Transverse colon (tissue), 4 donors: ENCODE results near the gene HSD11B2. TPM values are rescaled to one million over a fixed set of nuclear protein-coding genes. Genes with fewer than 3 reads are reported as not detected.
A peak's percentile ranks its signal among the peaks of the same experiment; 100 is the strongest.
"Not testable (repeated sequence)": the region's sequence is repeated elsewhere in the genome, so short reads cannot be mapped to it uniquely, and the experiment has no call there.

Experiments used
- DNase-seq: peaks from one replicate; pipeline ENCODE4 v3.0.0-alpha.2; 2019
- H3K27ac ChIP-seq, 4 donors: fragments of 200-600 bp; sonication (generic); 2 replicates each; pipeline ENCODE4 v1.5.1; 2016 to 2018; ENCODE audit warnings: inconsistent platforms in 4 of 4
- H3K27me3 ChIP-seq: fragments of 200-600 bp; sonication (generic); 2 replicates; pipeline ENCODE4 v1.5.1; 2017; ENCODE audit warnings: inconsistent platforms
- H3K36me3 ChIP-seq, 4 donors: fragments of 200-600 bp; sonication (generic); 2 replicates each; pipeline ENCODE4 v1.5.1; 2017 to 2019; ENCODE audit warnings: inconsistent platforms in 4 of 4
- H3K4me1 ChIP-seq, 4 donors: fragments of 200-600 bp; sonication (generic); 2 replicates each; pipeline ENCODE4 v1.5.1; 2017 to 2020; ENCODE audit warnings: inconsistent platforms in 4 of 4
- H3K4me3 ChIP-seq, 4 donors: fragments of 200-600 bp; sonication (generic); 1 replicate in 1 of 4; 2 replicates in 3 of 4; pipeline versions ENCODE4 v1.5.1 to v1.6.1; 2017 to 2019; ENCODE audit warnings: inconsistent platforms in 4 of 4
- H3K9me3 ChIP-seq, 2 donors: fragments of 200-600 bp; sonication (generic); 2 replicates each; pipeline ENCODE4 v1.5.1; 2017 to 2019; ENCODE audit warnings: inconsistent platforms in 2 of 2
- CTCF ChIP-seq, 5 experiments: fragments of 200-600 bp in 3 of 5; fragments of 450-650 bp in 2 of 5; sonication (generic) in 3 of 5; IDR thresholded peaks; 1 replicate in 2 of 5; 2 replicates in 3 of 5; pipeline ENCODE4 v1.5.1; 2016 to 2017; ENCODE audit warnings: antibody characterized with exemption in 5 of 5, inconsistent platforms in 3 of 5, mild to moderate bottlenecking in 2 of 5, moderate library complexity in 1 of 5
- EP300 ChIP-seq: sonication (generic); formaldehyde crosslinking; IDR thresholded peaks from one replicate; pipeline ENCODE4 v1.6.1; 2017; ENCODE audit warnings: antibody characterized with exemption, low read depth
- POLR2A ChIP-seq: fragments of 450-650 bp; IDR thresholded peaks from one replicate; pipeline ENCODE4 v1.6.1; 2016; ENCODE audit warnings: antibody characterized with exemption, mild to moderate bottlenecking, moderate library complexity
- POLR2AphosphoS5 ChIP-seq, 3 donors: sonication (generic); formaldehyde crosslinking; IDR thresholded peaks; one replicate each; pipeline ENCODE4 v1.6.1; 2016; ENCODE audit warnings: antibody characterized with exemption in 3 of 3
- WGBS, 2 donors: methylation state at CpG; one replicate each; pipeline ENCODE4 v1.1.5; 2018; ENCODE audit warnings: low coverage in 1 of 2; 5-methylcytosine and 5-hydroxymethylcytosine counted together
- in situ Hi-C, 4 donors: fragments of 200-750 bp; cut with MboI; loops; one replicate each; pipeline versions ENCODE4 v1.15.0 to v1.15.1; 2017; ENCODE audit warnings: low sequenced_read_pairs in 3 of 4, low pct_ligation_motif_present in 1 of 4, low pct_unique_long_range_greater_than_20kb in 1 of 4
- intact Hi-C: fragments of 100-400 bp; cut with DNase I; formaldehyde crosslinking; loops from one replicate; pipeline ENCODE4 v1.15.1; 2023; ENCODE audit warnings: low total_unique reads
- total RNA-seq, 4 donors: library from RNA; depleted of rRNA; stranded (reverse); fragments of >200 nt; gene quantifications; one replicate each; pipeline ENCODE4 v1.1.0, GENCODE V29; 2016

Gene HSD11B2
- total RNA-seq, 4 donors from 2014 or later = 667 to 1,081 (median 790) TPM

- Histone ChIP-seq H3K9me3 (no peaks in the 10 kb centered on the region), H3K36me3 (no peaks in the 10 kb centered on the region), H3K4me1 (peaks cover 6 to 28% (median 14%) of the 10 kb centered on the region in 4 donors), H3K27ac (no peak overlapping the region), H3K4me3 (no peak overlapping the region), H3K27me3 (no peaks in the 10 kb centered on the region)
- no peak for DNase-seq
- 80% methylated on average over 2 to 3 of the region's 3 CpGs for WGBS, 2 donors
- TF ChIP-seq EP300 (no peak), POLR2AphosphoS5 (IDR thresholded peaks at IDR 0.05) (no peak), CTCF (IDR thresholded peaks at IDR 0.05) (no peak), POLR2A (no peak)
- in situ Hi-C loops (no loop called here), intact Hi-C loops (no loop called here)
Measured at GRCh38 chr16:67411339-67411738, 19.6 kb upstream of the HSD11B2 start.

GRCh38 chr16:67412294-67412693, 18.6 kb upstream of the HSD11B2 start:
- Histone ChIP-seq H3K36me3 (no peaks in the 10 kb centered on the region), H3K4me3 (no peak overlapping the region), H3K27me3 (no peaks in the 10 kb centered on the region), H3K27ac (no peak overlapping the region), H3K9me3 (no peaks in the 10 kb centered on the region), H3K4me1 (peaks cover 13 to 30% (median 14%) of the 10 kb centered on the region in 4 donors)
- in situ Hi-C loops = no loop called here
- intact Hi-C loops = no loop called here
- WGBS, 2 donors = 40 to 57% methylated on average over 1 to 2 of the region's 2 CpGs
- DNase-seq = no peak
- no peak for TF ChIP-seq POLR2A
- TF ChIP-seq CTCF (IDR thresholded peaks at IDR 0.05) = no peak
- no peak for TF ChIP-seq POLR2AphosphoS5 (IDR thresholded peaks at IDR 0.05)
- no peak for TF ChIP-seq EP300

- 50 to 54% methylated on average over 4 to 6 of the region's 6 CpGs for WGBS, 2 donors
- no peaks in the 10 kb centered on the region for H3K27me3 ChIP-seq
- no peak for DNase-seq
- no peaks in the 10 kb centered on the region for H3K9me3 ChIP-seq
- intact Hi-C loops (no loop called here), in situ Hi-C loops (no loop called here)
- peak overlapping the region in 2 of 4 donors; percentile 13 to 66 for H3K27ac ChIP-seq
- no peak overlapping the region for H3K4me3 ChIP-seq
- H3K36me3 ChIP-seq = no peaks in the 10 kb centered on the region
- peaks cover 13 to 28% (median 14%) of the 10 kb centered on the region in 4 donors for H3K4me1 ChIP-seq
- TF ChIP-seq POLR2A (no peak), CTCF (IDR thresholded peaks at IDR 0.05) (no peak), EP300 (no peak), POLR2AphosphoS5 (IDR thresholded peaks at IDR 0.05) (no peak)
Measured at GRCh38 chr16:67413978-67414911, 16.7 kb upstream of the HSD11B2 start.

- Histone ChIP-seq H3K4me3 (peak overlapping the region in 3 of 4 donors; percentile 64 to 85 (median 65)), H3K27ac (peak overlapping the region; percentile 78 to 86 (median 82)), H3K4me1 (peaks cover 13 to 28% (median 14%) of the 10 kb centered on the region in 4 donors)
- H3K9me3 ChIP-seq, intact Hi-C loops, DNase-seq, H3K27me3 ChIP-seq, in situ Hi-C loops, H3K36me3 ChIP-seq: not testable (repeated sequence)
- 89 to 93% methylated on average over 6 to 19 of the region's 19 CpGs for WGBS, 2 donors
Measured at GRCh38 chr16:67415421-67415820, 15.5 kb upstream of the HSD11B2 start.
